IMR-90 (cell line): ENCODE data around the gene AGT. TPM values are rescaled to one million over a fixed set of nuclear protein-coding genes. Genes with fewer than 3 reads are reported as not detected.

ENCODE experiments used
- ATAC-seq: fragments of 200-7000 bp; cut with Tn5 transposase; 2 replicates; pipeline ENCODE4 v1.9.1; 2020; ENCODE audit warnings: low read depth, mild to moderate bottlenecking, moderate library complexity
- BruUV-seq: library from RNA; stranded (reverse); fragments of 400-500 nt; replicated peaks from 2 replicates; lab custom pipeline; 2021; lab: Mats Ljungman, UMichigan
- CTCF ChIA-PET: fragments of 300-600 bp; formaldehyde crosslinking; extraction: SDS; loops from one replicate; lab custom pipeline; 2021; ENCODE audit warnings: antibody characterized with exemption; lab: Yijun Ruan, JAX
- POLR2A ChIA-PET: fragments of 300-600 bp; sonication (Branson Sonifier 250); formaldehyde crosslinking; loops from one replicate; lab custom pipeline; 2022; ENCODE audit warnings: antibody characterized with exemption; ENCODE audit not compliant: unreplicated experiment; lab: Charles Lee
- DNase-seq: peaks from one replicate; pipeline ENCODE4 v3.0.0; 2013
- H2AFZ ChIP-seq: replicated peaks from 2 replicates; pipeline ENCODE3; 2013; ENCODE audit warnings: low read length, mild to moderate bottlenecking; ENCODE audit not compliant: poor library complexity
- H2AK5ac ChIP-seq: 2 replicates; pipeline ENCODE4 v1.6.1; 2013; ENCODE audit warnings: low read depth, low read length, inconsistent platforms
- H2AK9ac ChIP-seq: replicated peaks from 2 replicates; pipeline ENCODE3; 2013; ENCODE audit warnings: mild to moderate bottlenecking, low read depth, low read length, moderate library complexity; ENCODE audit not compliant: poor library complexity
- H2BK120ac ChIP-seq: 2 replicates; pipeline ENCODE4 v1.6.1; 2013; ENCODE audit warnings: low read depth, low read length, inconsistent platforms
- H2BK15ac ChIP-seq: 3 replicates; pipeline ENCODE4 v1.6.1; 2013; ENCODE audit warnings: low read depth, low read length, inconsistent platforms
- H2BK20ac ChIP-seq: 2 replicates; pipeline ENCODE4 v1.6.1; 2013; ENCODE audit warnings: low read depth, mild to moderate bottlenecking, inconsistent platforms, low read length, moderate library complexity
- H2BK5ac ChIP-seq: 2 replicates; pipeline ENCODE4 v1.6.1; 2013; ENCODE audit warnings: mild to moderate bottlenecking, low read depth, low read length, inconsistent platforms; ENCODE audit not compliant: poor library complexity, severe bottlenecking
- H3K14ac ChIP-seq: replicated peaks from 2 replicates; pipeline ENCODE4 v1.6.1; 2013; ENCODE audit warnings: low read depth, low read length, inconsistent platforms
- H3K18ac ChIP-seq: 2 replicates; pipeline ENCODE4 v1.6.1; 2013; ENCODE audit warnings: low read depth, low read length, control low read depth
- H3K23ac ChIP-seq: 2 replicates; pipeline ENCODE4 v1.6.1; 2013; ENCODE audit warnings: low read depth, low read length, inconsistent platforms
- H3K27ac ChIP-seq: 2 replicates; pipeline ENCODE4 v1.5.1; 2013; ENCODE audit warnings: mild to moderate bottlenecking, control low read depth, low read length; ENCODE audit not compliant: insufficient read depth
- H3K27me3 ChIP-seq: 2 replicates; pipeline ENCODE4 v1.6.1; 2013; ENCODE audit warnings: low read length; ENCODE audit not compliant: control insufficient read depth, insufficient read depth
- H3K36me3 ChIP-seq: 2 replicates; pipeline ENCODE4 v1.6.1; 2013; ENCODE audit warnings: low read length, mixed read lengths; ENCODE audit not compliant: control insufficient read depth, insufficient read depth
- H3K4ac ChIP-seq: 2 replicates; pipeline ENCODE4 v1.6.1; 2013; ENCODE audit warnings: low read depth, low read length, inconsistent platforms
- H3K4me1 ChIP-seq: 2 replicates; pipeline ENCODE4 v1.6.1; 2013; ENCODE audit warnings: low read length, mixed read lengths; ENCODE audit not compliant: control insufficient read depth, insufficient read depth
- H3K4me2 ChIP-seq: 2 replicates; pipeline ENCODE4 v1.6.1; 2013; ENCODE audit warnings: low read depth, mild to moderate bottlenecking, control low read depth, low read length, moderate library complexity
- H3K4me3 ChIP-seq: 2 replicates; pipeline ENCODE4 v1.5.1; 2013; ENCODE audit warnings: low read depth, mild to moderate bottlenecking, control low read depth, low read length, moderate library complexity; ENCODE audit not compliant: insufficient read depth
- H3K56ac ChIP-seq: 2 replicates; pipeline ENCODE4 v1.6.1; 2013; ENCODE audit warnings: low read length, inconsistent platforms; ENCODE audit not compliant: insufficient read depth; ENCODE audit errors: extremely low read depth
- H3K79me1 ChIP-seq, 2 experiments: 2 replicates each; pipeline ENCODE4 v1.6.1; 2013; ENCODE audit warnings: low read length in 2 of 2, inconsistent platforms in 1 of 2, low read depth in 1 of 2
- H3K9ac ChIP-seq: 2 replicates; pipeline ENCODE4 v1.6.1; 2013; ENCODE audit warnings: low read depth, low read length, control low read depth
- H3K9me1 ChIP-seq: 2 replicates; pipeline ENCODE4 v1.6.1; 2013; ENCODE audit warnings: low read length, inconsistent platforms; ENCODE audit not compliant: insufficient read depth
- H3K9me3 ChIP-seq: 2 replicates; pipeline ENCODE4 v1.6.1; 2013; ENCODE audit warnings: low read length; ENCODE audit not compliant: control insufficient read depth, insufficient read depth
- H4K20me1 ChIP-seq: 2 replicates; pipeline ENCODE4 v1.6.1; 2013; ENCODE audit warnings: low read length, inconsistent platforms; ENCODE audit not compliant: insufficient read depth
- H4K5ac ChIP-seq: 2 replicates; pipeline ENCODE4 v1.6.1; 2013; ENCODE audit warnings: mild to moderate bottlenecking, low read depth, low read length, control low read depth
- H4K8ac ChIP-seq, 2 experiments: 2 replicates each; pipeline ENCODE4 v1.6.1; 2013; ENCODE audit warnings: low read depth in 2 of 2, low read length in 2 of 2, control low read depth in 1 of 2, inconsistent platforms in 1 of 2
- H4K91ac ChIP-seq: 2 replicates; pipeline ENCODE4 v1.6.1; 2013; ENCODE audit warnings: low read depth, low read length, inconsistent platforms; ENCODE audit not compliant: insufficient read depth
- BHLHE40 ChIP-seq: fragments of 150-350 bp; IDR thresholded peaks from 2 replicates; pipeline ENCODE4 v1.6.1; 2016; ENCODE audit warnings: mild to moderate bottlenecking, low read depth, low read length
- CEBPB ChIP-seq: IDR thresholded peaks from 2 replicates; pipeline ENCODE4 v1.6.1; 2012; ENCODE audit warnings: low read depth, low read length, improper control_type of control experiment
- CHD1 ChIP-seq: IDR thresholded peaks from 2 replicates; pipeline ENCODE4 v1.6.1; 2012; ENCODE audit warnings: low read depth, low read length, improper control_type of control experiment
- FOS ChIP-seq: fragments of 150-350 bp; IDR thresholded peaks from 2 replicates; pipeline ENCODE4 v1.6.1; 2016; ENCODE audit warnings: low read depth, low read length
- MAFK ChIP-seq: IDR thresholded peaks from 2 replicates; pipeline ENCODE4 v1.6.1; 2012; ENCODE audit warnings: low read depth, low read length, improper control_type of control experiment
- MAZ ChIP-seq: IDR thresholded peaks from 2 replicates; pipeline ENCODE4 v1.6.1; 2012; ENCODE audit warnings: low read depth, mild to moderate bottlenecking, low read length, improper control_type of control experiment, moderate library complexity, borderline replicate concordance
- MXI1 ChIP-seq: IDR thresholded peaks from 2 replicates; pipeline ENCODE4 v1.6.1; 2012; ENCODE audit warnings: low read depth, mild to moderate bottlenecking, low read length, moderate library complexity, borderline replicate concordance
- NFE2L2 ChIP-seq: fragments of 150-350 bp; IDR thresholded peaks from 2 replicates; pipeline ENCODE4 v1.6.1; 2016; ENCODE audit warnings: low read depth, mild to moderate bottlenecking, low read length
- POLR2A ChIP-seq: IDR thresholded peaks from 2 replicates; pipeline ENCODE4 v1.6.1; 2012; ENCODE audit warnings: mild to moderate bottlenecking, low read depth, low read length
- RAD21 ChIP-seq: IDR thresholded peaks from 2 replicates; pipeline ENCODE4 v1.6.1; 2012; ENCODE audit warnings: low read length, improper control_type of control experiment
- RFX5 ChIP-seq: IDR thresholded peaks from 2 replicates; pipeline ENCODE4 v1.8.0; 2012; ENCODE audit warnings: low read depth, mild to moderate bottlenecking, low read length, moderate library complexity
- SMC3 ChIP-seq: fragments of 150-350 bp; IDR thresholded peaks from 2 replicates; pipeline ENCODE4 v1.6.1; 2016; ENCODE audit warnings: low read depth, mild to moderate bottlenecking, antibody characterized with exemption, low read length, moderate library complexity
- WGBS, 2 experiments: methylation state at CpG; one replicate each; pipeline versions ENCODE4 v1.1.5 to v1.1.7; 2013; ENCODE audit warnings: missing lambda C conversion rate in 2 of 2; ENCODE audit not compliant: insufficient read length in 1 of 2; ENCODE audit errors: extremely low coverage in 2 of 2; 5-methylcytosine and 5-hydroxymethylcytosine counted together
- dilution Hi-C: fragments of 300-500 bp; cut with HindIII; formaldehyde crosslinking; loops from one replicate; pipeline ENCODE4 v1.14.3; 2018; ENCODE audit warnings: low sequenced_read_pairs; ENCODE audit not compliant: unreplicated experiment
- in situ Hi-C: fragments of 300-500 bp; cut with MboI; formaldehyde crosslinking; loops from 3 replicates; pipeline ENCODE4 v1.14.3; 2019; ENCODE audit warnings: low sequenced_read_pairs, inconsistent platforms, mixed read lengths
- intact Hi-C: fragments of 100-400 bp; cut with micrococcal nuclease; formaldehyde crosslinking; loops from 2 replicates; pipeline ENCODE4 v1.10.0; 2022
- polyA plus RNA-seq, 3 experiments: library from polyadenylated mRNA; depleted of rRNA; stranded (reverse); fragments of >200 nt; gene quantifications; 2 replicates each; pipeline ENCODE4 v1.2.3, GENCODE V29; 2012; ENCODE audit warnings: low replicate concordance in 1 of 3
- total RNA-seq: library from RNA; depleted of rRNA; stranded (reverse); fragments of >200 nt; gene quantifications from 2 replicates; pipeline ENCODE4 v1.2.3, GENCODE V29; 2012
- TF ChIP-seq, protein P1 (sequence below): fragments of 150-350 bp; IDR thresholded peaks from 2 replicates; pipeline ENCODE4 v1.6.1; 2017; ENCODE audit warnings: mild to moderate bottlenecking, antibody characterized with exemption, low read length, low read depth
- TF ChIP-seq, protein P2 (sequence below): conservative IDR thresholded peaks from 2 replicates; pipeline ENCODE4 v1.5.1; 2012; ENCODE audit warnings: mild to moderate bottlenecking, low read depth, low read length, improper control_type of control experiment
- TF ChIP-seq, protein P3 (sequence below): fragments of 150-350 bp; IDR thresholded peaks from 2 replicates; pipeline ENCODE4 v1.6.1; 2016; ENCODE audit warnings: low read depth, mild to moderate bottlenecking, low read length, moderate library complexity, borderline replicate concordance

The AGT gene
- total and polyA plus RNA-seq, 2 of the 4 experiments (the other 2 are of a cell fraction): 0.18 to 0.34 TPM

DNA sequence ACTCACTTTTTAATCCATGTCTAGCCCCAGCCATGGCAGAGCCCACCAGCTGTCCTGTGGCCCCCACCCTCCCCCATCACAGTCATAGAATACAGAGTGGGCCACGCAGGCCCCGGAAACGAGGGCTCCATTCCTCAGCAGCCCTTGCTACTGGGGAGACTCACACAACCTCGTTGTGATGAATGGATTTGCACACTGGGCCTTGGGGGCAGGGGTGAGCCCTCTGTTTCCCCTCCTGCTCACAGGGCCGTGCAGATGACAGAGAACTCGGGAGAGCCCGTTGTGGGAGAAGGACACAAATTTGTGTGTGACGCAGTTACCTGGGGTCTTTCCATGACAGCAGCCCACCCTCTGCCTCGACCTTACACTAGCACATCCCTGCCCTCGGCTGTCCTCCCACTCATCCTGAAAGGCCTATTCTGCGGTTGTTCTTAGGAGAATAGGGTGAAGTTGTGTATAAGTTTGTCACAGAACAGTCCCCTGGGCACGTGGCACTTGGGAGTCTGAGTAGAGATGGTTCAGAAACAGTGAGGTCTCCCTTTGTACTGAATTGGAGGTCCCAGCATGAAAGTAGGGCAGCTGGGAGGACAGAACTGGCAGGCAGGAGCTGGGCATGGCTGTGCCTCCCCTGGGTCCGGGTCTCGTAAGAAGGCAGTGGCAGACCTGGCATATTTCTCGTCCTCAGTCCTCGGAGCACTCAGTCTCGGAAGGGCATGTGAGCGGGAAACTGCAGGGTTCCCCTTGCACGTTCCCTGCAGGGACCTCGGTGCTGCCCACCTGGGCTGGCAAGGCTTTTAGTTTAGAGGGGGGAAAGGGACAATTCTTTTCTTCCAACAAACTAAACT, 6.8 kb downstream of the AGT start:
- ChIA-PET POLR2A (no interaction called here), CTCF (interaction anchor here (0.7 kb wide), 1 partner anchor 16 kb away, joined by 3 read pairs; no protein-coding TSS in a partner anchor)
- no peak overlapping the region for H2BK120ac ChIP-seq
- H4K8ac ChIP-seq: no peak overlapping the region
- H3K4me2 ChIP-seq: no peak overlapping the region
- no peak overlapping the region for H3K27ac ChIP-seq
- no peak overlapping the region for H3K9ac ChIP-seq
- dilution Hi-C loops (no loop called here), in situ Hi-C loops (no loop called here), intact Hi-C loops (no loop called here)
- peaks cover 7% of the 10 kb centered on the region for H3K27me3 ChIP-seq
- no peak overlapping the region for H3K18ac ChIP-seq
- no peaks in the 10 kb centered on the region for H4K20me1 ChIP-seq
- BruUV-seq: no TSS peak
- H2AK5ac ChIP-seq: no peak overlapping the region
- no peak overlapping the region for H3K14ac ChIP-seq
- no peak overlapping the region for H4K91ac ChIP-seq
- no peak overlapping the region for H2AK9ac ChIP-seq
- no peak overlapping the region for H3K4me3 ChIP-seq
- WGBS, 2 experiments: 87% methylated on average over 3 of the region's 20 CpGs; no CpG with 5 or more reads in 1 of the 2 experiments
- no peak overlapping the region for H3K56ac ChIP-seq
- H3K4me1 ChIP-seq: no peaks in the 10 kb centered on the region
- H3K9me1 ChIP-seq: no peaks in the 10 kb centered on the region
- H3K23ac ChIP-seq: no peak overlapping the region
- no peaks in the 10 kb centered on the region for H3K36me3 ChIP-seq
- H2BK15ac ChIP-seq: no peak overlapping the region
- H2AFZ ChIP-seq: no peak overlapping the region
- H2BK20ac ChIP-seq: no peak overlapping the region
- no peak overlapping the region for H3K4ac ChIP-seq
- ATAC-seq: no peak
- no peaks in the 10 kb centered on the region for H3K9me3 ChIP-seq
- no peaks in the 10 kb centered on the region for H3K79me1 ChIP-seq
- H4K5ac ChIP-seq: no peak overlapping the region
- DNase-seq: no peak
- H2BK5ac ChIP-seq: no peak overlapping the region
- TF ChIP-seq MAFK: no peak
- TF ChIP-seq NFE2L2: no peak
- no peak for TF ChIP-seq CHD1
- no peak for TF ChIP-seq BHLHE40
- TF ChIP-seq MXI1: no peak
- TF ChIP-seq RFX5: no peak
- no peak for TF ChIP-seq CEBPB
- no peak for TF ChIP-seq SMC3
- TF ChIP-seq, protein P1, sequence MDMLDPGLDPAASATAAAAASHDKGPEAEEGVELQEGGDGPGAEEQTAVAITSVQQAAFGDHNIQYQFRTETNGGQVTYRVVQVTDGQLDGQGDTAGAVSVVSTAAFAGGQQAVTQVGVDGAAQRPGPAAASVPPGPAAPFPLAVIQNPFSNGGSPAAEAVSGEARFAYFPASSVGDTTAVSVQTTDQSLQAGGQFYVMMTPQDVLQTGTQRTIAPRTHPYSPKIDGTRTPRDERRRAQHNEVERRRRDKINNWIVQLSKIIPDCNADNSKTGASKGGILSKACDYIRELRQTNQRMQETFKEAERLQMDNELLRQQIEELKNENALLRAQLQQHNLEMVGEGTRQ: no peak
- no peak for TF ChIP-seq RAD21
- TF ChIP-seq POLR2A: no peak
- TF ChIP-seq, protein P2, sequence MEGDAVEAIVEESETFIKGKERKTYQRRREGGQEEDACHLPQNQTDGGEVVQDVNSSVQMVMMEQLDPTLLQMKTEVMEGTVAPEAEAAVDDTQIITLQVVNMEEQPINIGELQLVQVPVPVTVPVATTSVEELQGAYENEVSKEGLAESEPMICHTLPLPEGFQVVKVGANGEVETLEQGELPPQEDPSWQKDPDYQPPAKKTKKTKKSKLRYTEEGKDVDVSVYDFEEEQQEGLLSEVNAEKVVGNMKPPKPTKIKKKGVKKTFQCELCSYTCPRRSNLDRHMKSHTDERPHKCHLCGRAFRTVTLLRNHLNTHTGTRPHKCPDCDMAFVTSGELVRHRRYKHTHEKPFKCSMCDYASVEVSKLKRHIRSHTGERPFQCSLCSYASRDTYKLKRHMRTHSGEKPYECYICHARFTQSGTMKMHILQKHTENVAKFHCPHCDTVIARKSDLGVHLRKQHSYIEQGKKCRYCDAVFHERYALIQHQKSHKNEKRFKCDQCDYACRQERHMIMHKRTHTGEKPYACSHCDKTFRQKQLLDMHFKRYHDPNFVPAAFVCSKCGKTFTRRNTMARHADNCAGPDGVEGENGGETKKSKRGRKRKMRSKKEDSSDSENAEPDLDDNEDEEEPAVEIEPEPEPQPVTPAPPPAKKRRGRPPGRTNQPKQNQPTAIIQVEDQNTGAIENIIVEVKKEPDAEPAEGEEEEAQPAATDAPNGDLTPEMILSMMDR: no peak
- no peak for TF ChIP-seq FOS
- TF ChIP-seq, protein P3, sequence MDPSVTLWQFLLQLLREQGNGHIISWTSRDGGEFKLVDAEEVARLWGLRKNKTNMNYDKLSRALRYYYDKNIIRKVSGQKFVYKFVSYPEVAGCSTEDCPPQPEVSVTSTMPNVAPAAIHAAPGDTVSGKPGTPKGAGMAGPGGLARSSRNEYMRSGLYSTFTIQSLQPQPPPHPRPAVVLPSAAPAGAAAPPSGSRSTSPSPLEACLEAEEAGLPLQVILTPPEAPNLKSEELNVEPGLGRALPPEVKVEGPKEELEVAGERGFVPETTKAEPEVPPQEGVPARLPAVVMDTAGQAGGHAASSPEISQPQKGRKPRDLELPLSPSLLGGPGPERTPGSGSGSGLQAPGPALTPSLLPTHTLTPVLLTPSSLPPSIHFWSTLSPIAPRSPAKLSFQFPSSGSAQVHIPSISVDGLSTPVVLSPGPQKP: no peak
- no peak for TF ChIP-seq MAZ
